DMS53 treated with DMSO at 0.1 percent for 48 hours (cell line): Measurements from ENCODE around the gene BAZ2B.

Experiments
- DNase-seq: peaks from one replicate; lab custom pipeline; 2025; ENCODE audit not compliant: unreplicated experiment; lab: John Stamatoyannopoulos, UW

Gene BAZ2B

DNA sequence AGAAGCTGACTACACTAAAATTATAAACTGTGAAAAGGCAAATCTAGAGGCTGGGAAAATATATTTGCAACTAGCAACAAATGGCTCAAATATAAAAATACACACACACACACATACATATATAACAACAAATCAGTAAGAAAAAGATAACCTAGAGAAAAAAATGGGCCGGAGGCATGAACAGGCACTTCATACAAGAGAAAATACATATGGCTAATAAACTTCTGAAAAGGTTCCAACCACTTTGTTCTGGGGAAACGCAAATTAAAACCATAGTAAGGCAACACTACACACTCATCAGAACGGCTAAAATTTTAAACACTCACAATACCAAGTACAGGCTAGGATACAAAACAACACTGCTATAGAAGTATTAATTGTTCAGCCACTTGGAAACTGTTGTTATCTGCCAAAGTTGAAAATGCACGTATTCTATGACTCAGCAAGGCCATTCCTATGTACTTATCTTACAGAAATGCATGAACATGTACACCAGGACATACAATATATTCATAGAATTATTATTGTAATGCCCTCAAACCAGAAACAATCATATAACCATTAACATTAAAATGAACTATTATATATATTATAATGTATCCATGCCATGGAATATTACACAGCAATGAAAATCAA lies 345.5 kb downstream of the BAZ2B start:
- DNase-seq, result no peak
